Breast epithelium (tissue), 4 donors: Measurements from ENCODE around the gene CASQ1. TPM values are rescaled to one million over a fixed set of nuclear protein-coding genes. Genes with fewer than 3 reads are reported as not detected.

Source experiments
- DNase-seq, 2 donors: peaks; one replicate each; pipeline ENCODE4 v3.0.0-alpha.2; 2019; ENCODE audit warnings: low spot score in 2 of 2
- H3K27ac ChIP-seq, 2 donors: fragments of 200-600 bp; sonication (generic) in 1 of 2; one replicate each; pipeline ENCODE4 v1.5.1; 2016 to 2019; ENCODE audit warnings: mild to moderate bottlenecking in 1 of 2
- H3K27me3 ChIP-seq, 2 donors: fragments of 200-600 bp; sonication (generic) in 1 of 2; one replicate each; pipeline versions ENCODE4 v1.5.1 to v1.6.0; 2017 to 2019; ENCODE audit warnings: control low read depth in 1 of 2, mild to moderate bottlenecking in 1 of 2
- H3K36me3 ChIP-seq: fragments of 200-600 bp; one replicate; pipeline ENCODE4 v1.5.1; 2019
- H3K4me1 ChIP-seq, 2 donors: fragments of 200-600 bp; sonication (generic); one replicate each; pipeline ENCODE4 v1.5.1; 2016 to 2019; ENCODE audit warnings: control low read depth in 1 of 2
- H3K4me3 ChIP-seq, 3 donors: fragments of 200-600 bp; sonication (generic); 1 replicate in 2 of 3; 2 replicates in 1 of 3; pipeline ENCODE4 v1.5.1; 2016 to 2019; ENCODE audit warnings: mild to moderate bottlenecking in 3 of 3, moderate library complexity in 2 of 3
- H3K9me3 ChIP-seq, 2 donors: fragments of 200-600 bp; sonication (generic) in 1 of 2; one replicate each; pipeline ENCODE4 v1.5.1; 2016 to 2019; ENCODE audit warnings: control low read depth in 1 of 2
- CTCF ChIP-seq, 3 donors: fragments of 450-650 bp; IDR thresholded peaks; one replicate each; pipeline ENCODE4 v1.5.1; 2016 to 2017; ENCODE audit warnings: antibody characterized with exemption in 3 of 3, mild to moderate bottlenecking in 3 of 3, moderate library complexity in 3 of 3
- POLR2A ChIP-seq: fragments of 450-650 bp; IDR thresholded peaks from one replicate; pipeline ENCODE4 v1.6.1; 2016; ENCODE audit warnings: antibody characterized with exemption, mild to moderate bottlenecking, moderate library complexity
- POLR2AphosphoS5 ChIP-seq, 3 donors: sonication (generic); formaldehyde crosslinking; IDR thresholded peaks; one replicate each; pipeline ENCODE4 v1.6.1; 2017; ENCODE audit warnings: antibody characterized with exemption in 3 of 3
- intact Hi-C: fragments of 100-400 bp; cut with DNase I; formaldehyde crosslinking; loops from one replicate; pipeline ENCODE4 v1.15.1; 2023; ENCODE audit warnings: low total_unique reads
- total RNA-seq, 3 donors: library from RNA; depleted of rRNA; stranded (reverse); fragments of >200 nt; gene quantifications; one replicate each; pipeline ENCODE4 v1.1.0, GENCODE V29; 2016

CASQ1 gene
- total RNA-seq, 3 donors from 2014 or later, result 0.59 TPM; not detected in 2

DNA sequence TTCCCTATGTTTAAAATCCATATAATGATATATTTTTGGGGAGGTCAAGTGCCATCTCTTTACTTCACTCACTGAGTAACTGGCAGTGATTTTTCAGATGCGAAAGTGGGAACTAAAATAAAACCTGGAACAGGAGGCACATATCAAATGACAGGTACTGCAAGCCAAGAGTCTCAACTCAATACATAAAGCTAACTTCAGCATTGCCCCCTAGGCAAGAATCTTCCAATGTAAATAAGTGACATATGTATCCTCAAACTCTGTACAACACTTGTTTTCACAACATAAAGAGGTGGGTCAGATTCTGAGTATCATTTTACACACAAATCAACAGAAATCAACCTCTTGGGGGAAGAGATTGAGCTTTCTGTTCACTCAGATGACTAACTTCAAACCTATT is 53.8 kb downstream of the CASQ1 start:
- intact Hi-C loops, result no loop called here
- Histone ChIP-seq H3K27me3 (no peaks in the 10 kb centered on the region), H3K4me1 (no peaks in the 10 kb centered on the region), H3K27ac (no peak overlapping the region), H3K9me3 (no peaks in the 10 kb centered on the region), H3K4me3 (no peak overlapping the region), H3K36me3 (no peaks in the 10 kb centered on the region)
- no peak for TF ChIP-seq POLR2AphosphoS5 (IDR thresholded peaks at IDR 0.05)
- no peak for TF ChIP-seq POLR2A
- no peak for TF ChIP-seq CTCF (IDR thresholded peaks at IDR 0.05)
- no peak for DNase-seq

DNA sequence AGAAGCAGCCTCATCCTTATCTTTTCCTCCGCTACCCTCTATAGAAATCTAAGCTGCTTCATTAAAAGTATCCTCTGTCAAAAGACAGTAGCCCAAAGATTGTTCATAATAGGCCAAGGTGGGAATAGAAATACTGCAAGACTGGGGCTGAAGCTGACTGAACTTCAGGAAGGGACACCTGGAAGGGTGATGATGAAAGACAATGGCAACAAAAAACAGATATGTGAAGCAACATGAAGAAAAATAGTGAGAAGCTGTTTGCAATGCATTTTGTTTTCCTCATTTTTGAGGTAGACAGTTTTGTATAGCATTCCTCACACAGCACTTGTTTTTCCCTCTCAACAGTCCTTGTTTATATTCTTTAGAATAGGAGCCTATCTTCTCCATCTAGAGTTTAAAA is 55.1 kb downstream of the CASQ1 start:
- Histone ChIP-seq H3K4me3 (no peak overlapping the region), H3K9me3 (no peaks in the 10 kb centered on the region), H3K36me3 (no peaks in the 10 kb centered on the region), H3K4me1 (no peaks in the 10 kb centered on the region), H3K27ac (no peak overlapping the region), H3K27me3 (no peaks in the 10 kb centered on the region)
- TF ChIP-seq POLR2A, result no peak
- no peak for TF ChIP-seq POLR2AphosphoS5 (IDR thresholded peaks at IDR 0.05)
- TF ChIP-seq CTCF (IDR thresholded peaks at IDR 0.05), result no peak
- no peak for DNase-seq
- intact Hi-C loops, result no loop called here

DNA sequence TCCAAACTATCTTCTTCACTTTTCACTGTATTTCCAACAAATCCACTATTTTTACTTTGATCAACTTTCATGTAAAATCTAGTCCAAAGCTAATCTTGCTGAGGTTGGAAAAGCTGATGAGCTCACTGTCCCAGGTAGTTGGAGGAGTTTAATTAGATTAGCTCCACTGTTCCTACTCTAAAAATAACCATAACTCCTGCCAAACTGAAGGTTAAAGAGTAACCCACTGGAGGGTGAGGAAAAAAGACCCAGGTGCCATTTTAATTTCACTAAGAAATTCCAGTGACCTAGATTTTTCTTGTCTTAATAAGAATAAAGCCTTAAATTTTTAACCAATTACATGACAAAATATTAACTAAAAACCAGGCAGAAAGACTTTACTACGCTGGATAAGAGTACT is 56.7 kb downstream of the CASQ1 start:
- H3K9me3 ChIP-seq, result no peaks in the 10 kb centered on the region
- no peak overlapping the region for H3K27ac ChIP-seq
- no peak overlapping the region for H3K4me3 ChIP-seq
- H3K4me1 ChIP-seq, result no peaks in the 10 kb centered on the region
- intact Hi-C loops, result no loop called here
- H3K27me3 ChIP-seq, result no peaks in the 10 kb centered on the region
- no peak for DNase-seq
- H3K36me3 ChIP-seq, result no peaks in the 10 kb centered on the region
- no peak for TF ChIP-seq POLR2A
- no peak for TF ChIP-seq POLR2AphosphoS5 (IDR thresholded peaks at IDR 0.05)
- TF ChIP-seq CTCF (IDR thresholded peaks at IDR 0.05), result no peak

DNA sequence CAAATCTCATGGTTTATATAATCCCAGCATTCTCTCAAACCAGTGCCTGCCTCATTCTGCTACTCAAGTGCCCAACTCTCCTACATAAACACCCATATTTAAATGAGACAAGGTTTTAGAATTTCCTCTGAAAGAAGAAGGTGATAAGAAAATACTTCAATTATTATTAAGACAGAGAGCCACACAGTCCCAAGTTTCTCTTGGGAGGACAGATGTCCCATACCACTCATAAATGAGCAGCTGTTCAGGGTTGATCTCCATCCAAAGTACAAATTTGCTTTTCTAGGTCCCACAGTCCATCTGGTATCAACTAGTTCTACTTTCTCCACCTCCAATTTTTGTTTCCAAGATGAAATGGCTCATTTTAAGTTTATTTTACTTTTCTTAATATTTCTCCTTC is 60.6 kb downstream of the CASQ1 start:
- no peaks in the 10 kb centered on the region for H3K9me3 ChIP-seq
- no peak overlapping the region for H3K27ac ChIP-seq
- no peak for DNase-seq

More for the DNA sequence above, 60.6 kb downstream of the CASQ1 start:
- Histone ChIP-seq H3K4me3 (no peak overlapping the region), H3K27me3 (no peaks in the 10 kb centered on the region), H3K36me3 (no peaks in the 10 kb centered on the region), H3K4me1 (no peaks in the 10 kb centered on the region)
- TF ChIP-seq POLR2A, result no peak
- no peak for TF ChIP-seq CTCF (IDR thresholded peaks at IDR 0.05)
- TF ChIP-seq POLR2AphosphoS5 (IDR thresholded peaks at IDR 0.05), result no peak
- intact Hi-C loops, result no loop called here

Other genes with a start within 250 kb of the CASQ1 start
- 1 to 10 TPM in 2 of 3 donors, not detected in 1; 5.9 to 8.0 TPM for gene IGSF9, start 245.0 kb upstream of the CASQ1 start, total RNA-seq
- not detected for gene SLAMF9, start 236.3 kb upstream of the CASQ1 start, total RNA-seq
- 1 to 10 TPM; 4.9 to 8.2 (median 5.1) TPM for gene PIGM, start 158.6 kb upstream of the CASQ1 start, total RNA-seq
- under 1 TPM in 1 of 3 donors, not detected in 2; 0.15 TPM for gene KCNJ10, start 120.4 kb upstream of the CASQ1 start, total RNA-seq
- gene KCNJ9, start 109.0 kb upstream of the CASQ1 start, total RNA-seq, result not detected
- gene IGSF8, start 92.0 kb upstream of the CASQ1 start, total RNA-seq, result 10 to 100 TPM; 21.0 to 35.7 (median 24.5) TPM
- gene ATP1A2, start 74.8 kb upstream of the CASQ1 start, total RNA-seq, result 100 to 1,000 TPM in 1 of 3 donors, 1 to 10 TPM in 2; 3.9 to 229 (median 6.4) TPM
- gene ATP1A4, start 39.0 kb upstream of the CASQ1 start, total RNA-seq, result 1 to 10 TPM in 1 of 3 donors, not detected in 2; 4.5 TPM
- gene PEA15, start 14.8 kb downstream of the CASQ1 start, total RNA-seq, result 100 to 1,000 TPM in 2 of 3 donors, 10 to 100 TPM in 1; 69.8 to 128 (median 127) TPM
- gene DCAF8, start 72.0 kb downstream of the CASQ1 start, total RNA-seq, result 100 to 1,000 TPM; 161 to 195 (median 161) TPM
- 100 to 1,000 TPM in 1 of 3 donors, 10 to 100 TPM in 2; 58.7 to 136 (median 80.1) TPM for gene PEX19, start 94.6 kb downstream of the CASQ1 start, total RNA-seq
- 100 to 1,000 TPM; 138 to 170 (median 153) TPM for gene COPA, start 152.7 kb downstream of the CASQ1 start, total RNA-seq
- gene NCSTN, start 152.8 kb downstream of the CASQ1 start, total RNA-seq, result 10 to 100 TPM; 66.4 to 83.5 (median 76.0) TPM
- gene NHLH1, start 176.5 kb downstream of the CASQ1 start, total RNA-seq, result under 1 TPM in 1 of 3 donors, not detected in 2; 0.15 TPM
- gene VANGL2, start 210.0 kb downstream of the CASQ1 start, total RNA-seq, result 1 to 10 TPM in 2 of 3 donors, under 1 TPM in 1; 0.48 to 7.6 (median 5.6) TPM